ENCODE measurements around the gene CCDC183.

CCDC183 gene

DNA sequence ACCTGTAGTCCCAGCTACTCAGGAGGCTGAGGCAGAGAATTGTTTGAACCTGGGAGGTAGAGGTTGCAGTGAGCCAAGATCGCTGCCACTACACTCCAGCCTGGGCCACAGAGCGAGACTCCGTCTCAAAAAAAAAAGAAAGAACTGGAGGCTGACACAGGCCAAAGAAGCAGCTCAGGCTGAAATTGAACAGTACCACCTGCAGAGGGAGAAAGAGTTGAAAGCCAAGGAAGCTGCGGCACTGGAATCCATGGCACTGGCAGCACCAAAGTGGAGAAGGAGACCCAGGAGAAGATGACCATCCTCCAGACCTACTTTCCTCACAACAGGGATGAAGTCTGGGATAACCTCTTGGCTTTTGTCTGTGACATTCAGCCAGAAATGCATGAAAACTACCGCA, 16.3 kb upstream of the CCDC183 start:
- no peaks in the 10 kb centered on the region for H3K36me3 ChIP-seq (replicated peaks; ENCODE audit: insufficient read depth, low read length)
- no peak overlapping the region for H3K27ac ChIP-seq (ENCODE audit: low read length)
- peaks cover 8% of the 10 kb centered on the region for H3K4me1 ChIP-seq (ENCODE audit: low read length)
- H3K27me3 ChIP-seq (replicated peaks; ENCODE audit: insufficient read depth, low read length), result peaks cover 53% of the 10 kb centered on the region
- no peaks in the 10 kb centered on the region for H3K9me3 ChIP-seq (replicated peaks; ENCODE audit: insufficient read depth, low read length)
- H3K79me2 ChIP-seq (ENCODE audit: low read length), result no peaks in the 10 kb centered on the region
- no peak overlapping the region for H2AFZ ChIP-seq (ENCODE audit: low read length)
- H3K9me2 ChIP-seq (replicated peaks; ENCODE audit: insufficient read depth, low read length), result no peaks in the 10 kb centered on the region
- no peaks in the 10 kb centered on the region for H4K20me1 ChIP-seq (ENCODE audit: insufficient read depth, low read length)
- no peak overlapping the region for H3K9ac ChIP-seq (ENCODE audit: low read length)
- H3K4me2 ChIP-seq (ENCODE audit: low read depth, low read length), result no peak overlapping the region
- H3K4me3 ChIP-seq (ENCODE audit: low read length), result no peak overlapping the region
- DNase-seq, result no peak
- TF ChIP-seq EZH2 (optimal IDR thresholded peaks at IDR 0.05; ENCODE audit: low read depth, low read length) (no peak), EZH2phosphoT487 (IDR thresholded peaks at IDR 0.05; ENCODE audit: low read length) (no peak)
- TF ChIP-seq, protein P1, sequence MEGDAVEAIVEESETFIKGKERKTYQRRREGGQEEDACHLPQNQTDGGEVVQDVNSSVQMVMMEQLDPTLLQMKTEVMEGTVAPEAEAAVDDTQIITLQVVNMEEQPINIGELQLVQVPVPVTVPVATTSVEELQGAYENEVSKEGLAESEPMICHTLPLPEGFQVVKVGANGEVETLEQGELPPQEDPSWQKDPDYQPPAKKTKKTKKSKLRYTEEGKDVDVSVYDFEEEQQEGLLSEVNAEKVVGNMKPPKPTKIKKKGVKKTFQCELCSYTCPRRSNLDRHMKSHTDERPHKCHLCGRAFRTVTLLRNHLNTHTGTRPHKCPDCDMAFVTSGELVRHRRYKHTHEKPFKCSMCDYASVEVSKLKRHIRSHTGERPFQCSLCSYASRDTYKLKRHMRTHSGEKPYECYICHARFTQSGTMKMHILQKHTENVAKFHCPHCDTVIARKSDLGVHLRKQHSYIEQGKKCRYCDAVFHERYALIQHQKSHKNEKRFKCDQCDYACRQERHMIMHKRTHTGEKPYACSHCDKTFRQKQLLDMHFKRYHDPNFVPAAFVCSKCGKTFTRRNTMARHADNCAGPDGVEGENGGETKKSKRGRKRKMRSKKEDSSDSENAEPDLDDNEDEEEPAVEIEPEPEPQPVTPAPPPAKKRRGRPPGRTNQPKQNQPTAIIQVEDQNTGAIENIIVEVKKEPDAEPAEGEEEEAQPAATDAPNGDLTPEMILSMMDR (IDR thresholded peaks at IDR 0.05; ENCODE audit: low read length), result no peak; the same call in 1 of the 2 replicates
- H3F3A ChIP-seq (ENCODE audit: insufficient read depth, low read length), result 0 out of 2 replicates have a peak, but pooled peaks cover 4% of the 10 kb centered on the region

DNA sequence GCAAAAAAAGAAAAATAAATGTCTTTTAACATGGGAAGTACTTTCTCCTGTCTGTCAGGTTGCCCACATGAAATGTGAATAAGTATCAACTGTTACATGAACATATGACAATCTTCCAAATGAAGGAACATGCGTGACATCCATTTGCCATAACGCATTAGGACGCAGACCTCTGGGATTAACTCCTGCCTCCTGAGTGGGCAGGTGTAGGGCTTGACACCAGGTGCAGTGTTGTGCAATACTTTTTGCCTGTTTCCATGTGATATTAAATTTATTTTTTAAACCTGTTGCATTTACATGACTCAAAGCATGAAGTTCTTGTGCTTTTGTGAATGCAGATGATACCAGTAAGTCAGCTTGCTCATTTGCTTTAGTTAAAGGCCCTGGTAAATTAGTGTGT, 13.7 kb upstream of the CCDC183 start:
- Histone ChIP-seq H3K4me2 (ENCODE audit: low read depth, low read length) (no peak overlapping the region), H2AFZ (ENCODE audit: low read length) (no peak overlapping the region), H3K36me3 (replicated peaks; ENCODE audit: insufficient read depth, low read length) (no peaks in the 10 kb centered on the region), H3K79me2 (ENCODE audit: low read length) (no peaks in the 10 kb centered on the region), H3K4me3 (ENCODE audit: low read length) (no peak overlapping the region), H3K4me1 (ENCODE audit: low read length) (no peaks in the 10 kb centered on the region; the same call in 1 of the 2 replicates), H3K9ac (ENCODE audit: low read length) (no peak overlapping the region), H3K27ac (ENCODE audit: low read length) (no peak overlapping the region), H4K20me1 (ENCODE audit: insufficient read depth, low read length) (no peaks in the 10 kb centered on the region), H3K27me3 (replicated peaks; ENCODE audit: insufficient read depth, low read length) (peaks cover 68% of the 10 kb centered on the region), H3K9me2 (replicated peaks; ENCODE audit: insufficient read depth, low read length) (no peaks in the 10 kb centered on the region), H3F3A (ENCODE audit: insufficient read depth, low read length) (no peaks in the 10 kb centered on the region), H3K9me3 (replicated peaks; ENCODE audit: insufficient read depth, low read length) (no peaks in the 10 kb centered on the region)
- TF ChIP-seq, protein P1 (IDR thresholded peaks at IDR 0.05; ENCODE audit: low read length), result no peak
- no peak for TF ChIP-seq EZH2 (optimal IDR thresholded peaks at IDR 0.05; ENCODE audit: low read depth, low read length)
- TF ChIP-seq EZH2phosphoT487 (IDR thresholded peaks at IDR 0.05; ENCODE audit: low read length), result no peak
- no peak for DNase-seq

DNA sequence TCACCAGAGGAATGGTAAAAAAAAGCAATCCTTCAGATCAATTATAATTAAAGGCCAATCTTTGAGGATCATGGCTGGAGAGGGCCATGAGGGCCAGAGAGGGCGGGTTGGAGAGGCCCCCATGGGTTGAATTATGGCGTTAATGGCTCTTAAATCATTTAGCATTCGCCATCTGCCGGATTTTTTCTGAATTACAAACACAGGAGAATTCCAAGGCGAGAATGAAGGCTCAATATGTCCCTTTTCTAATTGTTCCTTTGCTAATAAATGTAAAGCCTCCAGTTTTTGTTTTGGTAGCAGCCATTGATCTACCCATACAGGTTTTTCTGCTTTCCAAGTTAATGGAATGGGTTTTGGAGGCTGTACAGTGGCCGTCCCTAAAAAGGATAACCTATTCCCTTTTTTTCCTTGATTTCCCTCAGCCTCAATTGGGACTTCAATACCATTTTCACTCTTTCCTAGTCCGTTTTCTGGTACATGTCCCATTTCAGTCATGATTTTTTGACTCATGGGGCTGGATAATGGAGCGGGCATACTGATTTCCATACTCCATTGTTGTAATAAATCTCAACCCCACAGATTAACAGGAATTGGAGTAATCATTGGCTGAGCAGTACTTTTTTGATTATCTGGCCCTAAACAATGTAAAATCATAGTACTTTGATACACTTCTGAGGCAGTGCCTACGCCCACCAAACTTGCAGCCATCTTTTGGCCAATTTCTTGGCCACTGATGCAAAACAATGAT, 11.7 kb upstream of the CCDC183 start:
- no peak overlapping the region for H3K9ac ChIP-seq (ENCODE audit: low read length)
- H3K4me3 ChIP-seq (ENCODE audit: low read length), result no peak overlapping the region
- no peak overlapping the region for H2AFZ ChIP-seq (ENCODE audit: low read length)
- H3F3A ChIP-seq (ENCODE audit: insufficient read depth, low read length), result no peaks in the 10 kb centered on the region
- no peak overlapping the region for H3K27ac ChIP-seq (ENCODE audit: low read length)
- H3K4me1 ChIP-seq (ENCODE audit: low read length), result no peaks in the 10 kb centered on the region; the same call in 1 of the 2 replicates
- no peaks in the 10 kb centered on the region for H3K79me2 ChIP-seq (ENCODE audit: low read length)
- TF ChIP-seq, protein P1 (IDR thresholded peaks at IDR 0.05; ENCODE audit: low read length), result peak; percentile 46
- no peak for TF ChIP-seq EZH2phosphoT487 (IDR thresholded peaks at IDR 0.05; ENCODE audit: low read length)
- H4K20me1 ChIP-seq (ENCODE audit: insufficient read depth, low read length), result no peaks in the 10 kb centered on the region
- H3K9me3 ChIP-seq (replicated peaks; ENCODE audit: insufficient read depth, low read length), result no peaks in the 10 kb centered on the region
- H3K9me2 ChIP-seq (replicated peaks; ENCODE audit: insufficient read depth, low read length), result no peaks in the 10 kb centered on the region
- no peaks in the 10 kb centered on the region for H3K36me3 ChIP-seq (replicated peaks; ENCODE audit: insufficient read depth, low read length)
- H3K27me3 ChIP-seq (replicated peaks; ENCODE audit: insufficient read depth, low read length), result peaks cover 48% of the 10 kb centered on the region
- no peak overlapping the region for H3K4me2 ChIP-seq (ENCODE audit: low read depth, low read length)
- DNase-seq, result peak; percentile 57
